IMR-90 (cell line): ENCODE data around the gene ARPC4. TPM values are rescaled to one million over a fixed set of nuclear protein-coding genes. Genes with fewer than 3 reads are reported as not detected.

Experiments used
- ATAC-seq: fragments of 200-7000 bp; cut with Tn5 transposase; 2 replicates; pipeline ENCODE4 v1.9.1; 2020; ENCODE audit warnings: low read depth, mild to moderate bottlenecking, moderate library complexity
- BruUV-seq: library from RNA; stranded (reverse); fragments of 400-500 nt; replicated peaks from 2 replicates; lab custom pipeline; 2021; lab: Mats Ljungman, UMichigan
- CTCF ChIA-PET: fragments of 300-600 bp; formaldehyde crosslinking; extraction: SDS; loops from one replicate; lab custom pipeline; 2021; ENCODE audit warnings: antibody characterized with exemption; lab: Yijun Ruan, JAX
- POLR2A ChIA-PET: fragments of 300-600 bp; sonication (Branson Sonifier 250); formaldehyde crosslinking; loops from one replicate; lab custom pipeline; 2022; ENCODE audit warnings: antibody characterized with exemption; ENCODE audit not compliant: unreplicated experiment; lab: Charles Lee
- DNase-seq: peaks from one replicate; pipeline ENCODE4 v3.0.0; 2013
- H2AFZ ChIP-seq: replicated peaks from 2 replicates; pipeline ENCODE3; 2013; ENCODE audit warnings: low read length, mild to moderate bottlenecking; ENCODE audit not compliant: poor library complexity
- H2AK5ac ChIP-seq: 2 replicates; pipeline ENCODE4 v1.6.1; 2013; ENCODE audit warnings: low read depth, low read length, inconsistent platforms
- H2AK9ac ChIP-seq: replicated peaks from 2 replicates; pipeline ENCODE3; 2013; ENCODE audit warnings: mild to moderate bottlenecking, low read depth, low read length, moderate library complexity; ENCODE audit not compliant: poor library complexity
- H2BK120ac ChIP-seq: 2 replicates; pipeline ENCODE4 v1.6.1; 2013; ENCODE audit warnings: low read depth, low read length, inconsistent platforms
- H2BK15ac ChIP-seq: 3 replicates; pipeline ENCODE4 v1.6.1; 2013; ENCODE audit warnings: low read depth, low read length, inconsistent platforms
- H2BK20ac ChIP-seq: 2 replicates; pipeline ENCODE4 v1.6.1; 2013; ENCODE audit warnings: low read depth, mild to moderate bottlenecking, inconsistent platforms, low read length, moderate library complexity
- H2BK5ac ChIP-seq: 2 replicates; pipeline ENCODE4 v1.6.1; 2013; ENCODE audit warnings: mild to moderate bottlenecking, low read depth, low read length, inconsistent platforms; ENCODE audit not compliant: poor library complexity, severe bottlenecking
- H3K14ac ChIP-seq: replicated peaks from 2 replicates; pipeline ENCODE4 v1.6.1; 2013; ENCODE audit warnings: low read depth, low read length, inconsistent platforms
- H3K18ac ChIP-seq: 2 replicates; pipeline ENCODE4 v1.6.1; 2013; ENCODE audit warnings: low read depth, low read length, control low read depth
- H3K23ac ChIP-seq: 2 replicates; pipeline ENCODE4 v1.6.1; 2013; ENCODE audit warnings: low read depth, low read length, inconsistent platforms
- H3K27ac ChIP-seq: 2 replicates; pipeline ENCODE4 v1.5.1; 2013; ENCODE audit warnings: mild to moderate bottlenecking, control low read depth, low read length; ENCODE audit not compliant: insufficient read depth
- H3K27me3 ChIP-seq: 2 replicates; pipeline ENCODE4 v1.6.1; 2013; ENCODE audit warnings: low read length; ENCODE audit not compliant: control insufficient read depth, insufficient read depth
- H3K36me3 ChIP-seq: 2 replicates; pipeline ENCODE4 v1.6.1; 2013; ENCODE audit warnings: low read length, mixed read lengths; ENCODE audit not compliant: control insufficient read depth, insufficient read depth
- H3K4ac ChIP-seq: 2 replicates; pipeline ENCODE4 v1.6.1; 2013; ENCODE audit warnings: low read depth, low read length, inconsistent platforms
- H3K4me1 ChIP-seq: 2 replicates; pipeline ENCODE4 v1.6.1; 2013; ENCODE audit warnings: low read length, mixed read lengths; ENCODE audit not compliant: control insufficient read depth, insufficient read depth
- H3K4me2 ChIP-seq: 2 replicates; pipeline ENCODE4 v1.6.1; 2013; ENCODE audit warnings: low read depth, mild to moderate bottlenecking, control low read depth, low read length, moderate library complexity
- H3K4me3 ChIP-seq: 2 replicates; pipeline ENCODE4 v1.5.1; 2013; ENCODE audit warnings: low read depth, mild to moderate bottlenecking, control low read depth, low read length, moderate library complexity; ENCODE audit not compliant: insufficient read depth
- H3K56ac ChIP-seq: 2 replicates; pipeline ENCODE4 v1.6.1; 2013; ENCODE audit warnings: low read length, inconsistent platforms; ENCODE audit not compliant: insufficient read depth; ENCODE audit errors: extremely low read depth
- H3K79me1 ChIP-seq, 2 experiments: 2 replicates each; pipeline ENCODE4 v1.6.1; 2013; ENCODE audit warnings: low read length in 2 of 2, inconsistent platforms in 1 of 2, low read depth in 1 of 2
- H3K9ac ChIP-seq: 2 replicates; pipeline ENCODE4 v1.6.1; 2013; ENCODE audit warnings: low read depth, low read length, control low read depth
- H3K9me1 ChIP-seq: 2 replicates; pipeline ENCODE4 v1.6.1; 2013; ENCODE audit warnings: low read length, inconsistent platforms; ENCODE audit not compliant: insufficient read depth
- H3K9me3 ChIP-seq: 2 replicates; pipeline ENCODE4 v1.6.1; 2013; ENCODE audit warnings: low read length; ENCODE audit not compliant: control insufficient read depth, insufficient read depth
- H4K20me1 ChIP-seq: 2 replicates; pipeline ENCODE4 v1.6.1; 2013; ENCODE audit warnings: low read length, inconsistent platforms; ENCODE audit not compliant: insufficient read depth
- H4K5ac ChIP-seq: 2 replicates; pipeline ENCODE4 v1.6.1; 2013; ENCODE audit warnings: mild to moderate bottlenecking, low read depth, low read length, control low read depth
- H4K8ac ChIP-seq, 2 experiments: 2 replicates each; pipeline ENCODE4 v1.6.1; 2013; ENCODE audit warnings: low read depth in 2 of 2, low read length in 2 of 2, control low read depth in 1 of 2, inconsistent platforms in 1 of 2
- H4K91ac ChIP-seq: 2 replicates; pipeline ENCODE4 v1.6.1; 2013; ENCODE audit warnings: low read depth, low read length, inconsistent platforms; ENCODE audit not compliant: insufficient read depth
- CEBPB ChIP-seq: IDR thresholded peaks from 2 replicates; pipeline ENCODE4 v1.6.1; 2012; ENCODE audit warnings: low read depth, low read length, improper control_type of control experiment
- CHD1 ChIP-seq: IDR thresholded peaks from 2 replicates; pipeline ENCODE4 v1.6.1; 2012; ENCODE audit warnings: low read depth, low read length, improper control_type of control experiment
- CTCF ChIP-seq: conservative IDR thresholded peaks from 2 replicates; pipeline ENCODE4 v1.5.1; 2012; ENCODE audit warnings: mild to moderate bottlenecking, low read depth, low read length, improper control_type of control experiment
- ELK1 ChIP-seq: fragments of 150-350 bp; IDR thresholded peaks from 2 replicates; pipeline ENCODE4 v1.6.1; 2016; ENCODE audit warnings: low read depth, mild to moderate bottlenecking, low read length, moderate library complexity, borderline replicate concordance
- FOS ChIP-seq: fragments of 150-350 bp; IDR thresholded peaks from 2 replicates; pipeline ENCODE4 v1.6.1; 2016; ENCODE audit warnings: low read depth, low read length
- MAFK ChIP-seq: IDR thresholded peaks from 2 replicates; pipeline ENCODE4 v1.6.1; 2012; ENCODE audit warnings: low read depth, low read length, improper control_type of control experiment
- MAZ ChIP-seq: IDR thresholded peaks from 2 replicates; pipeline ENCODE4 v1.6.1; 2012; ENCODE audit warnings: low read depth, mild to moderate bottlenecking, low read length, improper control_type of control experiment, moderate library complexity, borderline replicate concordance
- MXI1 ChIP-seq: IDR thresholded peaks from 2 replicates; pipeline ENCODE4 v1.6.1; 2012; ENCODE audit warnings: low read depth, mild to moderate bottlenecking, low read length, moderate library complexity, borderline replicate concordance
- NFE2L2 ChIP-seq: fragments of 150-350 bp; IDR thresholded peaks from 2 replicates; pipeline ENCODE4 v1.6.1; 2016; ENCODE audit warnings: low read depth, mild to moderate bottlenecking, low read length
- RAD21 ChIP-seq: IDR thresholded peaks from 2 replicates; pipeline ENCODE4 v1.6.1; 2012; ENCODE audit warnings: low read length, improper control_type of control experiment
- RCOR1 ChIP-seq: IDR thresholded peaks from 2 replicates; pipeline ENCODE4 v1.6.1; 2012; ENCODE audit warnings: mild to moderate bottlenecking, low read length, improper control_type of control experiment; ENCODE audit not compliant: insufficient replicate concordance
- RFX5 ChIP-seq: IDR thresholded peaks from 2 replicates; pipeline ENCODE4 v1.8.0; 2012; ENCODE audit warnings: low read depth, mild to moderate bottlenecking, low read length, moderate library complexity
- USF2 ChIP-seq: fragments of 150-350 bp; IDR thresholded peaks from 2 replicates; pipeline ENCODE4 v1.6.1; 2017; ENCODE audit warnings: mild to moderate bottlenecking, antibody characterized with exemption, low read length, low read depth
- WGBS, 2 experiments: methylation state at CpG; one replicate each; pipeline versions ENCODE4 v1.1.5 to v1.1.7; 2013; ENCODE audit warnings: missing lambda C conversion rate in 2 of 2; ENCODE audit not compliant: insufficient read length in 1 of 2; ENCODE audit errors: extremely low coverage in 2 of 2; 5-methylcytosine and 5-hydroxymethylcytosine counted together
- dilution Hi-C: fragments of 300-500 bp; cut with HindIII; formaldehyde crosslinking; loops from one replicate; pipeline ENCODE4 v1.14.3; 2018; ENCODE audit warnings: low sequenced_read_pairs; ENCODE audit not compliant: unreplicated experiment
- in situ Hi-C: fragments of 300-500 bp; cut with MboI; formaldehyde crosslinking; loops from 3 replicates; pipeline ENCODE4 v1.14.3; 2019; ENCODE audit warnings: low sequenced_read_pairs, inconsistent platforms, mixed read lengths
- intact Hi-C: fragments of 100-400 bp; cut with micrococcal nuclease; formaldehyde crosslinking; loops from 2 replicates; pipeline ENCODE4 v1.10.0; 2022
- polyA plus RNA-seq, 3 experiments: library from polyadenylated mRNA; depleted of rRNA; stranded (reverse); fragments of >200 nt; gene quantifications; 2 replicates each; pipeline ENCODE4 v1.2.3, GENCODE V29; 2012; ENCODE audit warnings: low replicate concordance in 1 of 3
- total RNA-seq: library from RNA; depleted of rRNA; stranded (reverse); fragments of >200 nt; gene quantifications from 2 replicates; pipeline ENCODE4 v1.2.3, GENCODE V29; 2012

The ARPC4 gene
- total and polyA plus RNA-seq, 2 of the 4 experiments (the other 2 are of a cell fraction) = 188 to 383 TPM

- CTCF ChIA-PET = no interaction called here
- Histone ChIP-seq H4K5ac (no peak overlapping the region), H3K23ac (no peak overlapping the region), H2AK9ac (no peak overlapping the region), H3K4me2 (no peak overlapping the region), H3K4ac (no peak overlapping the region), H3K27ac (no peak overlapping the region), H2BK120ac (no peak overlapping the region), H2BK20ac (no peak overlapping the region), H3K36me3 (peaks cover 86% of the 10 kb centered on the region), H2BK15ac (no peak overlapping the region), H3K4me3 (no peak overlapping the region), H2BK5ac (no peak overlapping the region), H2AK5ac (no peak overlapping the region), H3K4me1 (peaks cover 13% of the 10 kb centered on the region), H3K9ac (no peak overlapping the region), H2AFZ (no peak overlapping the region), H3K9me1 (peaks cover 11% of the 10 kb centered on the region), H3K79me1 (peaks cover 22 to 32% of the 10 kb centered on the region in 2 experiments), H3K56ac (no peak overlapping the region), H3K9me3 (no peaks in the 10 kb centered on the region), H4K91ac (no peak overlapping the region), H3K18ac (no peak overlapping the region), H4K8ac (no peak overlapping the region), H3K27me3 (no peaks in the 10 kb centered on the region), H3K14ac (no peak overlapping the region), H4K20me1 (peaks cover 6% of the 10 kb centered on the region; the same call in 1 of the 2 replicates)
- POLR2A ChIA-PET = no interaction called here
- in situ Hi-C loops = no loop called here
- no peak for TF ChIP-seq CEBPB
- no peak for TF ChIP-seq FOS
- TF ChIP-seq NFE2L2 = no peak
- no peak for TF ChIP-seq ELK1
- TF ChIP-seq CHD1 = no peak
- TF ChIP-seq RCOR1 = no peak
- TF ChIP-seq MAFK = no peak
- no peak for TF ChIP-seq CTCF
- no peak for TF ChIP-seq MXI1
- TF ChIP-seq MAZ = no peak
- TF ChIP-seq RAD21 = no peak
- TF ChIP-seq RFX5 = no peak
- TF ChIP-seq USF2 = no peak
- 96% methylated on average over 18 of the region's 18 CpGs; no CpG with 5 or more reads in 1 of the 2 experiments for WGBS, 2 experiments
- intact Hi-C loops = no loop called here
- no TSS peak for BruUV-seq
- no peak for ATAC-seq
- dilution Hi-C loops = no loop called here
- DNase-seq = no peak
Measured at GRCh38 chr3:9743548-9743947, 49.3 kb upstream of the ARPC4 start.
